HEK293T (cell line): ENCODE data around the gene AP3D1.

Experiments
- ARNT ChIP-seq: fragments of 450-650 bp; IDR thresholded peaks from 2 replicates; pipeline ENCODE4 v1.6.1; 2017; ENCODE audit warnings: mild to moderate bottlenecking
- BHLHE40 ChIP-seq: fragments of 450-650 bp; IDR thresholded peaks from 2 replicates; pipeline ENCODE4 v1.6.1; 2016; ENCODE audit warnings: mild to moderate bottlenecking, moderate library complexity, borderline replicate concordance
- ELF4 ChIP-seq: fragments of 450-650 bp; IDR thresholded peaks from 2 replicates; pipeline ENCODE4 v1.6.1; 2017; ENCODE audit warnings: antibody characterized with exemption
- FOXA1 ChIP-seq: fragments of 450-650 bp; IDR thresholded peaks from 2 replicates; pipeline ENCODE4 v1.6.1; 2016; ENCODE audit warnings: mild to moderate bottlenecking
- FOXK2 ChIP-seq: fragments of 450-650 bp; IDR thresholded peaks from 2 replicates; pipeline ENCODE4 v1.6.1; 2016; ENCODE audit warnings: mild to moderate bottlenecking
- FOXM1 ChIP-seq: fragments of 450-650 bp; IDR thresholded peaks from 2 replicates; pipeline ENCODE4 v1.6.1; 2017; ENCODE audit warnings: mild to moderate bottlenecking, borderline replicate concordance
- L3MBTL2 ChIP-seq: fragments of 450-650 bp; conservative IDR thresholded peaks from 2 replicates; pipeline ENCODE4 v1.6.1; 2016; ENCODE audit warnings: mild to moderate bottlenecking
- SP1 ChIP-seq: fragments of 450-650 bp; IDR thresholded peaks from 2 replicates; pipeline ENCODE4 v1.6.1; 2017
- SUZ12 ChIP-seq: fragments of 450-650 bp; IDR thresholded peaks from 2 replicates; pipeline ENCODE4 v1.6.1; 2016; ENCODE audit warnings: mild to moderate bottlenecking
- TARDBP ChIP-seq: fragments of 450-650 bp; IDR thresholded peaks from 2 replicates; pipeline ENCODE4 v1.6.1; 2016
- ZNF384 ChIP-seq: fragments of 450-650 bp; IDR thresholded peaks from 2 replicates; pipeline ENCODE4 v1.6.1; 2016
- TF ChIP-seq, protein P1 (sequence below): fragments of 450-650 bp; IDR thresholded peaks from 2 replicates; pipeline ENCODE4 v1.6.1; 2016

DNA sequence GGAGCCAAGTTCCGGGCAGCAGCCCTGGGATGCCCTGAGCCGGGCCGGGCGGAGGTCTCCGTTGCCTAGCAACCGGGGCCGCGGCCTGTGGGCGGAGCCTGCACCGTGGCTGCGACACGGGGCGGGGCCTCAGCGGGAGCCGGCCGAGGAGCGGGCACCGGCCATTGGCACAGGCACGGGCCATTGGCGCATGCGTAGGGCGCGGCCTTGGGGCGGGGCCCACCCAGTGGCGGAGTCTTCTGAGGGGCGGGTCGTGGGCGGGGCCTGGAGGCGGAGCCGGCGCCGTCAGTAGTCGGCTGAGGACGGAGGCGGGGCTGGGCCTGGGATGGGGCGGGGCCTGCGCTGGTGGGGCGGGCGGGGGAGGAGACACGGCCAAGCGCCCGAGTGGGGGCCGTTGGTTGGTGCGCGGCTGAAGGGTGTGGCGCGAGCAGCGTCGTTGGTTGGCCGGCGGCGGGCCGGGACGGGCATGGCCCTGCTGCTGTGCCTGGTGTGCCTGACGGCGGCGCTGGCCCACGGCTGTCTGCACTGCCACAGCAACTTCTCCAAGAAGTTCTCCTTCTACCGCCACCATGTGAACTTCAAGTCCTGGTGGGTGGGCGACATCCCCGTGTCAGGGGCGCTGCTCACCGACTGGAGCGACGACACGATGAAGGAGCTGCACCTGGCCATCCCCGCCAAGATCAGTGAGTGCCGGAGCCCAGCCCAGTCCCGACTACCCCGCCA, 54.7 kb downstream of the AP3D1 start, which contains the start of gene IZUMO4:
- no peak for TF ChIP-seq ARNT
- TF ChIP-seq FOXK2: no peak
- no peak for TF ChIP-seq L3MBTL2
- TF ChIP-seq FOXM1: no peak
- TF ChIP-seq BHLHE40: no peak
- no peak for TF ChIP-seq SP1
- TF ChIP-seq ELF4: no peak
- TF ChIP-seq, protein P1, sequence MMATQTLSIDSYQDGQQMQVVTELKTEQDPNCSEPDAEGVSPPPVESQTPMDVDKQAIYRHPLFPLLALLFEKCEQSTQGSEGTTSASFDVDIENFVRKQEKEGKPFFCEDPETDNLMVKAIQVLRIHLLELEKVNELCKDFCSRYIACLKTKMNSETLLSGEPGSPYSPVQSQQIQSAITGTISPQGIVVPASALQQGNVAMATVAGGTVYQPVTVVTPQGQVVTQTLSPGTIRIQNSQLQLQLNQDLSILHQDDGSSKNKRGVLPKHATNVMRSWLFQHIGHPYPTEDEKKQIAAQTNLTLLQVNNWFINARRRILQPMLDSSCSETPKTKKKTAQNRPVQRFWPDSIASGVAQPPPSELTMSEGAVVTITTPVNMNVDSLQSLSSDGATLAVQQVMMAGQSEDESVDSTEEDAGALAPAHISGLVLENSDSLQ: no peak
- no peak for TF ChIP-seq SUZ12
- no peak for TF ChIP-seq FOXA1
- no peak for TF ChIP-seq TARDBP
- TF ChIP-seq ZNF384: no peak
